GM04504 (cell line): ENCODE measurements around the gene PHYH.
"Not testable (repeated sequence)": the region's sequence is repeated elsewhere in the genome, so short reads cannot be mapped to it uniquely, and the experiment has no call there.

Source experiments
- DNase-seq: peaks from one replicate; pipeline ENCODE4 v3.0.0-alpha.2; 2012; ENCODE audit warnings: low read depth

Gene PHYH

DNA sequence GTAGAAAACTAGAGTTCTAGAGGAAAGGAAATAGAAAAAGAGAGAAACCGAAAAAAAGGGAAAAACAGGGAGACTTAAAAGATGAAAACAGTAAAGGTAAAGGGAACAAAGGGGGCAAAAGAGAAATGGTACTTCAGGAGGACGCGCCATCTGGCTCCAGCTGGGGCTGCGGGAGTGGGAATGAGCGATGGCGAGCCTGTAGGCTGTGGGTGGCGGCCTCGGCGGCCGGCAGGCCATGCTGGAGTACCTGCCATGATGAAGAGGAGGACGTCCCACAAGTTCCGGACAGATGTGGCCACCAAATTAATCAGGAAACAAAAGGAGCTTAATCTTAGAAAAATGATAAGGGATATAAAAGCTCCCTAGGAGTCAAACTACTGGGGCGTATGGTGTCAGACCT, 21.7 kb upstream of the PHYH start:
- DNase-seq = no peak

DNA sequence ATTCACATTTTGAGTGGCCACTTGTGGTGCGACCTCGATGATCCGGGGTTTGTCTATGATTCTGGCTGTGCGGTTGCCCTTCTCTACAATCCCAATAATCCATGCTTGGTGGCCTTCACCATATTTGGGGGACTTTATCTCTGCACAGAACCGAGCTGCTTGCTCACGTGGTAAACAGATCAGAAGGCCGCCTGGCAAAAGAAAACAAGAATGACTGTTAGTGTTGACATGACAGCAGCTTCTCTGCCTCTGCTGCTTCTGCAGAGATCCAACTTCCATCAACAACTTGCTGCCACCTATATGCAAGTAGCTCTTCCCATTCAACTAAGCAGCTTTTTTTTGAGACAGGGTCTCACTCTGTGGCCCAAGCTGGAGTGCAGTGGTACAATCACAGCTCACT, 19.3 kb upstream of the PHYH start:
- no peak for DNase-seq

DNA sequence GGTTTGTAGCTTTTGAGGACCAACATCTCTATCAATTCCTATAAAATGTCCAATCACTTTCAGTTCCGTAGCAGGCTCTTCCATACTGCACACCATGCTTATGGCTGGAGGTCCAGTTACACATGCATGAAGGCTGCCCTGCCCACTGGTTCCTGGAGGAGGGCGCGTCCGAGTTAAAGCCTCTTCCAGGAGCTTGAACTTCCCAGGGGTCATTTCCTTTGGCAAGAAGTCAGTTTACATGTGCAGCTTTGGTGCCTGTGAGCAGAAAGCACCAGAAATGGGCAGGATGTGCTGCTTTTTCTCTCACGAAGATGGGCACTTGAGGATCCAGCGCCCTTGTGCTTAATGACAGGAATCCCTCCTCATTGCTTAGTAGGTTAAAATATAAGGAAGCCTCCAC, 17.6 kb upstream of the PHYH start:
- no peak for DNase-seq

DNA sequence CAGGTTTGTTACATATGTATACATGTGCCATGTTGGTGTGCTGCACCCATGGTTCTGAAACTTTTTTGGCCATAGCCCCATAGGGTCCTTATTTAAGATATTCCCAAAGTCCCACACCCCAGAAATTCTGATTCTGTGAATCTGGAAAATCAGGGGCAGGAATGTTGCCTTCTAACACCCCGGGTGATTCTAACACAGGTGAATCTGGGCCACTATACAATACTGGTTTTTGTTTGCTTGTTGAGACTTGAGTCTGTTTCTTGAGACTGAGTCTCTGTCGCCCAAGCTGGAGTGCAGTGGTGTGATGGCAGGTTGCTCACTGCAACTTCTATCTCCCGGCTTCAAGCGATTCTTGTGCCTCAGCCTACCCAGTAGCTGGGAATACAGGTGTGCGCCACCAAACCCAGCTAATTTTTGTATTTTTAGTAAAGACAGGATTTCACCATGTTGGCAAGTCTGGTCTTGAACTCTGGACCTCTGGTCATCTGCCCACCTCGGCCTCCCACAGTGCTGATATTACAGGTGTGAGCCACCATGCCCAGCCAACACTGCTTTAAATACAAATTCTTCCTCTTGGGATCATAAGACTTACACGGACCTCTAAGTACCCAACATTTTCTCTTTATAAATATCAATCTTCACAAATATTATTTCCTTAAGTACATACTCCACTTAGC, 16.9 kb upstream of the PHYH start:
- no peak for DNase-seq

DNA sequence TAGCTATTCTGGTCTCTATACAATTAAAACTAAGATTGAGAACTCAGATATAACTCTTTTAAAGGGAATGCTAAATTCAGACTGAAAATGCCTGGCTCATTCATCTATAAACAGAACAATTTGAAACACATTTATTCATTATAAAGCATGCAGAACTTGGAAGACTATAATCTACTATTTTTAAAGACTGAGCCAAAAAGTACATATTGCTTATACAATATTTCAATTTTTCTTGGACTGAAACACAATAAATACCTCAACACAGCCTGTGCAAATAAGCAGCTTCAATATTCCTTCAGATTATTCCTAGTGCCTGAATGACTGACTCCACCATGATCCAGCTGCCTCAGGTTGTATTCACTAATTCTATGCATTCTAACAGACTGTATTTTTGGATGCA, 15.5 kb upstream of the PHYH start:
- no peak for DNase-seq

DNA sequence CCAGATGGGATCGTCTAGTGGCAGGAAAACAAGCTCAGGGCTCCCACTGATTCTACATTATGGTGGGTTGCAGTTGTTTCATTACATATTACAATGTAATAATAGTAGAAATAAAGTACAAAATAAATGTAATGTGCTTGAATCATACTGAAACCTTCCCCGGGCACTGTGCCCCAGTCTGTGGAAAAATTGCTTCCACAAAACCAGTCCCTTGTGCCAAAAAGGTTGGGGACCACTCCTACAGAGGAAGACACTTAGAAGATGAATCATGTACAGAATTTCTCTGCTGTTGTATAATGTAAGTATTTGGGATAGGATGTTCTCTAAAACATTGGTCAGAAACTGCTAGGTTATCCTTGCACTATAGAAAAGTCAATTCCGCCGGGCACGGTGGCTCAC, 11.3 kb upstream of the PHYH start:
- no peak for DNase-seq

DNA sequence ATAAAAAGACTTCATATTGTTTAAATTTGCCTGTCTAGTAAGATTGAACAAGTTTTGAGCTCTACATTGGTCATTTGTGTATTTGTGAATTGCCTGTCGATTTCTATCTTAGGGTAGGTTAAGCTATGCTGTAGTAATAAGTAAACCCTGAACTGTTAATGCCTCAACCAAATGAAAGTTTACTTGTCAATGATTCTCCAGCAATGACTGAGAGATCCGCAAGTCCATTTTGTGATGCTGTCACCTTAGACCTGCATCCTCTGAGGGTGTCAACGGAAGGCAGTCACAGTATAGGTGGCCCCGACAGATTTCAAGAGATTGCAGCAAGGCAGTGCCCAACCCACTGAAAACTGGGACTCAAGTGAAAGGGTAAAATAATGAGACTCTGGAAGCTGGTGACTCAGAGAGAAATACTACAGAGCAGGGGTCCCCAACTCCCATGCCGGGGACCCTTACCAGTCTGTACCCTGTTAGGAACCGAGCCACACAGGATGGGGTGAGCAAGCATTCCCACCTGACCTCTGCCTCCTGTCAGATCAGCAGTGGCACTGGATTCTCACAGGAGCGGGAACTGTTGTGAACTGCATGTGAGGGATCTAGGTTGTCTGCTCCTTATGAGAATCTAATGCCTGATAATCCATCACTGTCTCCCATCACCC, 10.8 kb upstream of the PHYH start:
- no peak for DNase-seq

DNA sequence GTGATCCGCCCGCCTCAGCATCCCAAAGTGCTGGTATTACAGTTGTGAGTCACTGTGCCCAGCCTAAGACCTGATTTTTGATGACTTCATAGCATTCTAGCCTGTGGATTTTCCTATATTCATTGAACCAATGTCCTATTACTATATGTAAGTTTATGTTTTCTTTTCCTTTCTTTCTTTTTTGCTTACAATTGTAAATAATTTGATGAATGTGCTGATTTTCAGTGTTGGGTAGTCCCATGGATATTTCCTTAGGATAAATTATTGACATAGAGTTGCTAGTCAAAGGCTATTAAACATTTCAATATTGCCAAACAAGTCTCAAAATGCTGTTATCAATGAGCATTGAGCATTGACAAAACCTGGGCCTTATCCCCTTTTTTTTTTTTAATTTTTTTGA, 9.9 kb upstream of the PHYH start:
- DNase-seq = no peak

DNA sequence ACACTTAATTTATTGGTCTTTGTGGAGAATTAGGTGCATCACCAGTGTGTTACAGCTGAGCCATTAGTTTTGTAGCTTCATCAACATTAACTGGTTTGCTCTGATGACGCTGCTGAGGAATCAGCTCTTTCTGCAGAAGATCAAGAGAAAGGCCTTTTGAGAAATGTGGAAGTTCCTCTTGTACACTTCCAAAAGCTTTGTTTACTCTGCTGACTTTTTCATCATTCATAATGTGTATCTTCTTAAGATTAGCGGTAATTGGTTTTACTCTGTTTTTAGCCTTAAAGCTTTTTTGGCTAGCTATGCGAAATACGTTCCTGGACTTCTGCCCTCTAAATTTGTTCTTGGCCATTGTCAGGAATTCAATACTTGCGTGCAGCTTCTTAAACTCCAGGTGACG, 8.2 kb upstream of the PHYH start:
- no peak for DNase-seq

DNA sequence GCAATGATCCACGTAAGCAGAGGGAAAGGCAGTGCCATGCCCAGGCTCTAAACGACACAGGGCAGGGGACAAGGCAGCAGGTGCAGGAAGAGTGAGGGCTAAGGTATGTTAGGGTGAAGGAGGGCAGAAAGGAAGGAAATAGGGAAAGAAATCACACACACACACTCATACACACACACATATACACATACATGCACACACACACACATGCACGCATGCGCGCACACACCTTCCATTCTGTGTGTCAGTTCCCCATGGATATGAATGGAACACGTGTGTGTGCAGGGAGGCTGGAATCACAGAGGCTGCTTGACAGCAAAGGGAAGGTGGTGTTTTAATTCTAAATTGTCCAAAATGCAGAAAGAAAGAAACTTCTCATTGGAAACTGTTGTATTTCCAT, 6.2 kb upstream of the PHYH start:
- DNase-seq = no peak

DNA sequence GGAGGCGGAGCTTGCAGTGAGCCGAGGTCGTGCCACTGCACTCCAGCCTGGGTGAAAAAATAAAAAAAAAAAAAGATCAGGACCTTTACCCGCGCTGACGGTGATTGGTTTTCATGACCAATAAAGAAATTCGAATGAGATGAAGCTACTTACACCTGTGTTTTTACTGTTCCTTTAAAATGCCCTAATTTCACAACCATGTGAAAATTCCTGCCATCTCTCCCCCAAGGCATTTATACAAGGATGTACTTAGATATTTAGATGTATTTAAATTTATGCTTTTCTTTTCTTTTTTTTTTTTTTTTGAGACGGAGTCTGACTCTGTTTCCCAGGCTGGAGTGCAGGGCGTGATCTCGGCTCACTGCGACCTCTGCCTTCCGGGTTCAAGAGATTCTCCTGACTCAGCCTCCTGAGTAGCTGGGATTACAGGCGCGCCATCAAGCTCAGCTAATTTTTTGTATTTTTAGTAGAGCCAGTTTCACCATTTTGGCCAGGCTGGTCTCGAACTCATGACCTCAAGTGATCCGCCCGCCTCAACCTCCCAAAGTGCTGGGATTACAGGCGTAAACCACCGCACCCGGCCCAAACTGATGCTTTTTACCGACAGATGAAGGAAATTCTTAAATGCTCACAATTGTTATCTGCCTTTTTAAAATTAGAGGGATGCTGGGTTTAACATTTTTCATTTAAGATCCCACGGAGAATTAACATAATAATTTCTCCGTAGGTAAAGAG, 3.1 kb upstream of the PHYH start:
- DNase-seq = no peak

DNA sequence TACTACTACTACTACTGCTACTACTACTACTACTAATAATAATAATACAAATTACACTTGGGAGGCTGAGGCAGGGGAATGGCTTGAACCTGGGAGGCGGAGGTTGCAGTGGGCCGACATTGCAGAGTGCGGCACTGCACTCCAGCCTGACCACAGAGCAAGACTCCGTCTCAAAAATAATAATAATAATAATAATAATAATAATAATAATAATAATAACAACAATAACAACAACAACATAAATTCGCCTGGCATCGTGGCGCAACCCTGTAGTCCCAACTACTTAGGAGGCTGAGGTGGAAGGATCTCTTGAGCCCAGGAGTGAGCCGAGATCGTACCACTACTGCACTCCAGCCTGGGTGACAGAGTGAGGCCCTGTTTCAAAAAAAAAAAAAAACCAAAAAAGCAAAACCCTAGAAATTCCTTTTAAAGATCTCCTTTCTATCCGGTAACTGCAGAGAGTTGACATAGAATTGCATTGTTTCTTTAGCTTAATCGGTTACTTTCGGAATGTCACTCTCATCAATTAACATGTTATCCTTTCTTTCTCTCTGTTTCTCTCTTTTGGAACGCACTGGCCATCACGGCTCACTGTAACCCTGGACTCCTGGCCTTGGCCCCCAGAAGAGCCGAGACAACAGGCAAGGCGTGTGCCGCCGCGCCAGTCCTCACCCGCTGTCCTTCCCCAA, 972 bp downstream of the PHYH start:
- DNase-seq = no peak

DNA sequence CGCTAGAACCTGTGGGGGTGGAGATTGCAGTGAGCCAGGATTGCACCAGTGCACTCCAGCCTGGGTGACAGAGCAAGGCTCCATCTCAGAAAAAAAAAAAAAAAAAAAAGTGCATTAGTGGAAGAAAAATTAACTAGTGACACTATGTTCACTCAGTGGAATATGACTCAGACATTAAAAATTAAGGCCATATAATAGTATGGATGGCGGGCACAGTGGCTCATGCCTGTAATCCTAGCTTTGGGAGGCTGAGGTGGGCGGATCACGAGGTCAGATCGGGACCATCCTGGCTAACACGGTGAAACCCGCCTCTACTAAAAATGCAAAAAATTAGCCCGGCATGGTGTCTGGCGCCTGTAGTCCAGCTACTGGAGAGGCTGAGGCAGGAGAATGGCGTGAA, 3.4 kb downstream of the PHYH start:
- DNase-seq = no peak

DNA sequence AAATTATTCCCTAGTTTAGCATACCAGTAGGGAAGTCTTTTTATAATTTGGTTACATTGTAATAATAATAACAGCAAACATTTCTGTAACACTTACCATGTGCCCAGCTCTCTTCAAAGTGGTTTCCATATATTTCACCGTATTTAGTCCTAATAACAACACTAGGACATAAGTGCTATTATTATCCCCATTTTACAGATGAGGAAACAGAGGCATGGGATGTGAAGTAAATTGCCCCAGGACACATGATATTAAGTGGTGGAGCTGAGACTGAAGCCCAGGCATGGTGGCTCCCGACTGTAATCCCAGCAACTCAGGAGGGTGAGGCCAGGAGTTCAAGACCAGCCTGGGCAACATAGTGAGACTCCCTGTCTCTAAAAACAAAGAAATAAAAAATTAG, 5.1 kb downstream of the PHYH start:
- no peak for DNase-seq

DNA sequence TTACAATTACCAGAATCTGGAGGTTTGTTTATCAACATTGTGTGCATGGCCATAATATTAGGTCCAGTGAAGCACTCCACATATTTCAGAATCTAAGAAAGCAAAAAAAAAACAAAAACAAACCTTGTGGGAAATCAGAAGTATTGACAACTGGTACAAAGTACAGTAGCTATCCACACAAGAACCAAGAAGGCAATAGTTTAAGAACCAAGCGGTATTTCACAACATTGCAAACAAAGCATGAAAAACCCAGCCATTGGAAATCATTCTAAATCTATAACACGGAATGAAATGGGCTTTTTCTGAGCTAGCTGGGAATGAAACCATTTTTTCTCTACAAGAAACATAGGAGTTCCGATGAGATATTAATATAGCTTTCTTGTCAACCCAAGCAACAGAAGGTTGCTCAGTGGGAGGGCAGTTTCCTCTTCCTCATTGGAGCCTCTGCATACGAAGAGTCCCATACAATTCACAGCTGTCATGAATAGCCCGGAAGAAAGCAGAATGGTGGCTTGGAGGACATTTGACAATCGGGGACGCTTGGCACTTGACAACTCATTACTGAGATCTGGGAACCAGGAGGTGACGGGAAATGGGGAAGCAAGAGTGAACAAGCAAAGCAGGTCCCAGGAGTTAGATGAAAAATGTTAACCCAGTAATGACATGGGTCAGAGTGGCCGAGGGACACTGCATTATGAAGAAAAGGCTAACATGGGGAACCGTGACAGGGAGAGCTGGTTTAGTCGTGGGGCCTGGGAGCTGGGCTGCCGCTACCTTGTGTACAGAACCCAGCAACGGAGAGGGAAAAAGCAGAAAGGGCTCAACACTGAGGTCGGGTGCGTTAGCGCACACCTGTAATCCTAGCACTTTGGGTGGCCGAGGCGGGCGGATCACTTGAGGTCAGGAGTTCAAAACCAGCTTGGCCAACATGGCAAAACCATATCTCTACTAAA, 7.8 kb downstream of the PHYH start:
- no peak for DNase-seq

DNA sequence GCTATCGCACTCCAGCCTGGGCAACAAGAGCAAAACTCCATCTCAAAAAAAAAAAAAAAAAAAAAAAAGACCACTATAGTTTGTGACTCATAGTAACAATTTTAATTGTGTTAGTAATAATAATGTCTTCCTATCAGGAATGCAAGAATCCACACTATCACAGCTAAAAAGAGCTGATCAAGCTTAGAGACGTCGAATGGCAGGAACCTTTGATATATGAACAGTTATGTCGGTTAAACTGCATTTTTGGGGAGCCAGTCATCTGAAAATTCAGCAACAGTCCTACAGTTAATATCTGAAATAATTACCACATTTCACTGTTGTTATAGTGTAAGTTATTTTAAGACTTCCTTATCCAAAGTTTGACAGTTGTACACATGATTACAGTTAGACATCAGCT, 8.8 kb downstream of the PHYH start:
- DNase-seq = no peak

DNA sequence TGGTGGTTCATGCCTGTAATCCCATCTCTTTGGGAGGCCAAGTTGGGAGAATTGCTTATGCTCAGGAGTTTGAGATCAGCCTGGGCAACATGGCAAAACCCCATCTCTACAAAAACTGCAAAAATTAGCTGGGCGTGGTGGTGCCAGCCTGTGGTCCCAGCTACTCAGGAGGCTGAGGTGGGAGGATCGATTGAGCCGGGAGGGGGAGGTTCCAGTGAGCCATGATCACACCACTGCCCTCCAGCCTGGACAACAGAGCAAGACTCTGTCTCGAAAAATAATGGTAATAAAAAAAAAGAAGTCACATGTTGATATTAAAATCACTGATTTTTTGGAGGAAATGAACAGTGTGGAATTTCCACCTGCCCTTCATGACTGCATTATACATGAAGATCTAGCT, 15.8 kb downstream of the PHYH start:
- DNase-seq = no peak

DNA sequence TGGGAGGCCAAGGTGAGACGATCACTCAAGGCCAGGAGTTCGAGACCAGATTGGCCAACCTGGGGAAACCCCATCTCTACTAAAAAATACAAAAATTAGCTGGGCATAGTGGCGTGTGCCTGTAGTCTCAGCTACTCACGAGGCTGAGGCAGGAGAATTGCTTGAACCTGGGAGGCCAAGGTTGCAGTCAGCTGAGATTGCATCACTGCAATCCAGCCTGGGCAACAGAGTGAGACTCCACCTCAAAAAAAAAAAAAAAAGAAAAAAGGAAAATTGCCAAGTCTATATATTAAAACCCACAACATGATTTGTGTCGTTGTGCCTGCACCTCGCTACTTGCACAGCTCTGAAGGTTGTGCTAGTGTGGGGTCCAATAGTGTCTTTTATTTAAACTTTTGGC, 17.5 kb downstream of the PHYH start:
- not testable (repeated sequence) for DNase-seq

DNA sequence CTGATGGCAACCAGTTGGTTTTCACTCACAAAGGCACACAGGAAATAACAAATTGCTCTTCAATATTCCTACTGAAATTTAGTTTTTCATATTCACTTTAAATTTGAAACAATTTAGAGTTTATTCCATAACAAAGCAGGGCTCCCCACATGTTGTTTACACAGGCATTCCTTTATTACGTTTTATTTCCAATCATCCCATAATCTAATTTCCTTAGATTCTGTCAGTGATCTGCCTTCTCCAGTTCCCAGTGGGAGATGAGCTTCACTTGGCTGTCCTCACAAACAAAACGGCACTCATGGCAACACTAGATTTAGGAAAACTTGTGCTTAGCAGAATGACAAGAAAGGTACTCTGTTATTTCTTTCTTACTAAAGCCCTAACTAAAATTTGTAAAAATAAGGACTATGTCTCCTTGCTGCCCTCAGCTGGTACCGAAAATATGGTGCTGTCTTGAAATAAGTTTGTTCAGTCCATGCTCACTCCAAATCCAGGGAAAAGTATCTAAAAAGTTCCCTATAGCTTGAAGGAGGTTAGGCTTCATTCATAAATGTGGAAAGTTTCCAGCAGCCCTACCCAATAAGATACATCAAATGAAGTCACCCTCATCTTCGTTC, 23.0 kb downstream of the PHYH start:
- DNase-seq = no peak

DNA sequence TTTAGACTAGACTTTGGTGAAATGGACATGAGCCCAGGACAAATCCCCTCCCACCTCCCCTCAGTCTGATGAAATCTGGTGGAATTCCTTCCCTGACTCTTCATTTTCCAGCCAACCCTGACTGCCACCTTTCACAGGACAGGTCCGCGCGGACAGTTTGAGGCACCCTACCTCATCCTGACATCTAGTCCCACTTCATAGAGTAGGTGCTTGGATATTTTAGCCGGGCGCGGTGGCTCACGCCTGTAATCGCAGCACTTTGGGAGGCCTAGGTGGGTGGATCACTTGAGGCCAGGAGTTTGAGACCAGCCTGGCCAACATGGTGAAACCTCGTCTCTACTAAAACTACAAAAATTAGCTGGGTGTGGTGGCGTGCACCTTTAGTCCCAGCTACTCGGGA, 23.7 kb downstream of the PHYH start:
- DNase-seq = not testable (repeated sequence)

DNA sequence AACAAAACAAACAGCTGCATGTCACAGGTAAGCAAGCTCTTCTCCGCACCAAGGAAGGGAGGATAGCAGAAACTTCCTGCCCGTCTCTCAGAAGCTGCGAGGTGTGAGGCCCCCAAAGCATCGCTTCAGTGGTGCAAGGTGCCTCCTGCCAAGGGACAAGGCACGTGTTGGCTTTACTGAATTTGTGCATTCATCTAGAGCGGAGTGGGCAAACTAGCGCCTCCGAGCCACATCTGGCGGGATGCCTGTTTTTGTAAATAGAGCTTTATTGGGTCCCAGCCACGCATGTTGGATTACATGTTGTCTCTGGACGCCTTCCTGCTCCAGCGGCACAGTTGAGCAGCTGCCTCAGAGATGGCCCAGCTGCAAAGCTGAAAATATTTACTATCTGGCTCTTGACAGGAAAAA, 27.7 kb downstream of the PHYH start:
- peak; percentile 9 for DNase-seq
